ENCODE data around the gene CMKLR1.

CMKLR1 gene

DNA sequence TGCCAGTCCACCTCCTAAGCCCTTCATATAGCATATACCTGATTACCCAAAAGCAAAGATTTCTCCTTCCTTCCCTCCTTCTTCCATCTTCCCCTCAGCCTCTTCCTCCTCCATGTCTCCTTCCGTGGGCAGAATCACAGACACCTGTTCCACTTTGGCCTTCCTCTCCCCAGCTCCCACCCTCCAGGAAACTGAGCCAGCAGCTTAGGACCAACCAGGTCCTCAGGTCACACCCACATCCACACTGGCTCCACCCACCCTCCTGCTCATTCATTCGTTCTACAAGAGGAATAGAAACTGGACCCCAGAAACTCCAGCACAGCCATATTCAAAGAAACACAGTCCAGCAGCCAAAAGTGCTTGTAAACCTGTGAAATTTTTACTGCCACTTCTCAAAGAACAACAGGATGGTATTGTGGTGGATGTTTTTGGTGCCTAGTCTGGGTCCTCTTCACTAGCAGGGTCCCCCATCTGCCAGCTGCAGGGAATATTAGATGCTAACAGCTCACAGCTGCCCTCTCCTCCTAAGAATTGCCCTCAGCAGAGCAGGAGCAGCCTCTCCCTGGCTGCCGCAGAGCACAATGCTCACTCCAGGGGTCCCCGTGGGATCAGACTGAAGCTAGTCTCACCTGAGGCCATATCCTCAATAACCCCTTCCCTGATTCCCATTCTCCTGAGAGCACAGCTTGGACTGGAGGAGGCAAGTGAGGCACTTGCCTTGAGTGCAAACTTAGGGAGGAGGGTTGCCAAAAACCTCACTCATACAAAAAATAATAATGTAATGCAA, 18.4 kb downstream of the CMKLR1 start:
- TF ChIP-seq YY1 (IDR thresholded peaks at IDR 0.05; ENCODE audit: low read depth), result no peak
- TF ChIP-seq TEAD4 (IDR thresholded peaks at IDR 0.05), result no peak
- TF ChIP-seq, protein P1, sequence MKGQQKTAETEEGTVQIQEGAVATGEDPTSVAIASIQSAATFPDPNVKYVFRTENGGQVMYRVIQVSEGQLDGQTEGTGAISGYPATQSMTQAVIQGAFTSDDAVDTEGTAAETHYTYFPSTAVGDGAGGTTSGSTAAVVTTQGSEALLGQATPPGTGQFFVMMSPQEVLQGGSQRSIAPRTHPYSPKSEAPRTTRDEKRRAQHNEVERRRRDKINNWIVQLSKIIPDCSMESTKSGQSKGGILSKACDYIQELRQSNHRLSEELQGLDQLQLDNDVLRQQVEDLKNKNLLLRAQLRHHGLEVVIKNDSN (IDR thresholded peaks at IDR 0.05), result no peak
- no peak for TF ChIP-seq CEBPB (IDR thresholded peaks at IDR 0.05)
- TF ChIP-seq FOXM1 (IDR thresholded peaks at IDR 0.05; ENCODE audit: borderline replicate concordance, low read depth), result no peak
- TF ChIP-seq TAF1 (IDR thresholded peaks at IDR 0.05; ENCODE audit: low read depth), result no peak
- no peak for TF ChIP-seq ZBTB7A (IDR thresholded peaks at IDR 0.05; ENCODE audit: low read depth)

DNA sequence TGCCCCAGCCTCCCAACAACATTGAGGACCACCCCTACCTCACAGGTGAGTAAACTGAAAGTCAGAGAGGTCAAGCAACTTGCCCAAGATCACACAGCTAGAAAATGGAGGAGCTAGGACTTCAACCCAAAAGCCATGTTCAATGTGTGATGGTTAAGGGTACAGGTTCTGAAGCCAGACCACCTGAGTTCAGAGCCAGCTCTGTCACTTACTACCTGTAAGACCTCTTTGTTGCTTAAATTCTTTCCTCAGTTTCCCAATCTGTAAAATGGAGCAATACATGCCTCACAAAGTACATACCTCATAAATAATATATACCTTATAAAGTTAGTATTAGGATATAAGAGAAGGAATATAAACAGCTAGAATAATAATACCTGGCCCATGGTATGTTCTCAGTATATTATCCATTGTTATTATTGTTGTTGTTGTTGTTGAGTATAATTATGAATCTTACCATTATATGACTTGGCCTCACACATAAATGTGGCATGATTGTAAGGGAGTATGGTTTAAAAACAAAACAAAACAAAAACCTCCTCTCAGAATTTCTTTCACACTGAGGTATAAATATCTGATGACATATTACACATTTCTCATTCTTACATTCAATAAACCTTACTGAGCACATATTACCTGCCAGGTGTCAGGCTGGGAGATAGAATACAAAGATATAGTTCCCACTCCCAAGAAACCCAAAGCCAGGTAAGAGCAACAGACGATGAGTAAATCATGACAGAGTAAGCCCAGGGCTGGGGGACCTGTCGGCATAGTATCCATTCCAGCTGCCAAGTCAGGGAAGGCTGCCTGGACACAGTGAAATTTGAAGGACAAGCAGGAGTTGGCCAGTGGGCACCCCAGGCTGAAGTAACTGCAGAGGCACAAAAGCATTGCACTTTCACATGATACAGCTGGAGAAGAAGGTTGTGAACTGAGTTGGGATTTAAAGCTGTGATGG, 19.6 kb downstream of the CMKLR1 start:
- TF ChIP-seq CREB1 (IDR thresholded peaks at IDR 0.05; ENCODE audit: low read depth) (no peak), EGR1 (IDR thresholded peaks at IDR 0.05) (no peak), EP300 (IDR thresholded peaks at IDR 0.05; ENCODE audit: borderline replicate concordance) (no peak), RAD21 (IDR thresholded peaks at IDR 0.05; ENCODE audit: low read depth) (no peak), TAF1 (IDR thresholded peaks at IDR 0.05; ENCODE audit: low read depth) (no peak), CEBPB (IDR thresholded peaks at IDR 0.05) (no peak)

DNA sequence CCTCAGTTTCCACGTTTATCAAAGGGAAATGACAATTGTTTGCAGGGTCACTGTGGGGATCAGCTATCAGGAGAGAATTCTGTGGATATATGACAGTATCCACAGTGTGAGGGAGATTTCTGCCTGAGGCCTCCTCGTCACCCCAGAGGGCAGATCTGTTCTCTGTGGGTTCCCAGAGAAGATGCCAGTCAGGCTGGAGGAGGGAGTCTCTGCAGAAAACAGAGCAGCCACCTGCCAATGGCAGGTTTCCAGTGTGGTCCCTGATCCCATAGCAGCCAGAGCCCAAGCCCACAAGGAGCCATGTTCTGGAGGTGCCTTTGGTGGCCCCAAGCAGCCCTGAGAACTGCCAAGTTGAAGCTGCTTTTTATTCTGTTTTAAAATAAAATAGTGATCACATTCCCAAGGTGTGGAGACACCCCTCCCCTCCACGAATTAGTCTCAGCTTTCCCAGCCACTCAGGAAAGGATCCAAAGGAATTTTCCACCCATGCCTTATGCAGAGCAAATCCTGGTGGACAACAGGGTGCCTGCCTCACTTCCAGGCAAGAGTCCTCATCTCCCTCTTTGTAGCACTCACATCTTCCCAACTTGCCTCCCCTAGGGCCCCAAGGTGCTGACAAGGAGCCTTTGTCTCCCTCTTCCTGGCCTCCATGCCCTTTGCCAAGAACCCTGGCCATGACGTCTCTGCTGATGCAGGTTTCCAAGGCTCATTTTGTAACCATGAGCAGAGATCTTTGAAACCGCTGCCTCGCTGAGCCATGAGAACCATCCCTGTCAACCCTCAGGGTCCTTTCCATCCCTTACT, 20.4 kb downstream of the CMKLR1 start:
- TF ChIP-seq, protein P1 (IDR thresholded peaks at IDR 0.05), result no peak
- TF ChIP-seq FOXM1 (IDR thresholded peaks at IDR 0.05; ENCODE audit: borderline replicate concordance, low read depth), result no peak
- TF ChIP-seq ZBTB7A (IDR thresholded peaks at IDR 0.05; ENCODE audit: low read depth), result no peak
- no peak for TF ChIP-seq EGR1 (IDR thresholded peaks at IDR 0.05)
- TF ChIP-seq, protein P2, sequence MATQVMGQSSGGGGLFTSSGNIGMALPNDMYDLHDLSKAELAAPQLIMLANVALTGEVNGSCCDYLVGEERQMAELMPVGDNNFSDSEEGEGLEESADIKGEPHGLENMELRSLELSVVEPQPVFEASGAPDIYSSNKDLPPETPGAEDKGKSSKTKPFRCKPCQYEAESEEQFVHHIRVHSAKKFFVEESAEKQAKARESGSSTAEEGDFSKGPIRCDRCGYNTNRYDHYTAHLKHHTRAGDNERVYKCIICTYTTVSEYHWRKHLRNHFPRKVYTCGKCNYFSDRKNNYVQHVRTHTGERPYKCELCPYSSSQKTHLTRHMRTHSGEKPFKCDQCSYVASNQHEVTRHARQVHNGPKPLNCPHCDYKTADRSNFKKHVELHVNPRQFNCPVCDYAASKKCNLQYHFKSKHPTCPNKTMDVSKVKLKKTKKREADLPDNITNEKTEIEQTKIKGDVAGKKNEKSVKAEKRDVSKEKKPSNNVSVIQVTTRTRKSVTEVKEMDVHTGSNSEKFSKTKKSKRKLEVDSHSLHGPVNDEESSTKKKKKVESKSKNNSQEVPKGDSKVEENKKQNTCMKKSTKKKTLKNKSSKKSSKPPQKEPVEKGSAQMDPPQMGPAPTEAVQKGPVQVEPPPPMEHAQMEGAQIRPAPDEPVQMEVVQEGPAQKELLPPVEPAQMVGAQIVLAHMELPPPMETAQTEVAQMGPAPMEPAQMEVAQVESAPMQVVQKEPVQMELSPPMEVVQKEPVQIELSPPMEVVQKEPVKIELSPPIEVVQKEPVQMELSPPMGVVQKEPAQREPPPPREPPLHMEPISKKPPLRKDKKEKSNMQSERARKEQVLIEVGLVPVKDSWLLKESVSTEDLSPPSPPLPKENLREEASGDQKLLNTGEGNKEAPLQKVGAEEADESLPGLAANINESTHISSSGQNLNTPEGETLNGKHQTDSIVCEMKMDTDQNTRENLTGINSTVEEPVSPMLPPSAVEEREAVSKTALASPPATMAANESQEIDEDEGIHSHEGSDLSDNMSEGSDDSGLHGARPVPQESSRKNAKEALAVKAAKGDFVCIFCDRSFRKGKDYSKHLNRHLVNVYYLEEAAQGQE (IDR thresholded peaks at IDR 0.05; ENCODE audit: low read depth), result no peak
- TF ChIP-seq CREB1 (IDR thresholded peaks at IDR 0.05; ENCODE audit: low read depth), result no peak
- no peak for TF ChIP-seq TCF12 (IDR thresholded peaks at IDR 0.05; ENCODE audit: low read depth)
- no peak for TF ChIP-seq YY1 (IDR thresholded peaks at IDR 0.05; ENCODE audit: low read depth)
- TF ChIP-seq EP300 (IDR thresholded peaks at IDR 0.05; ENCODE audit: borderline replicate concordance), result no peak
- TF ChIP-seq CEBPB (IDR thresholded peaks at IDR 0.05), result no peak
- no peak for TF ChIP-seq NFIC (IDR thresholded peaks at IDR 0.05)
- TF ChIP-seq RAD21 (IDR thresholded peaks at IDR 0.05; ENCODE audit: low read depth), result no peak
- TF ChIP-seq, protein P3, sequence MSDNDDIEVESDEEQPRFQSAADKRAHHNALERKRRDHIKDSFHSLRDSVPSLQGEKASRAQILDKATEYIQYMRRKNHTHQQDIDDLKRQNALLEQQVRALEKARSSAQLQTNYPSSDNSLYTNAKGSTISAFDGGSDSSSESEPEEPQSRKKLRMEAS (IDR thresholded peaks at IDR 0.05), result no peak
- TF ChIP-seq TEAD4 (IDR thresholded peaks at IDR 0.05), result no peak
- TF ChIP-seq TAF1 (IDR thresholded peaks at IDR 0.05; ENCODE audit: low read depth), result no peak

DNA sequence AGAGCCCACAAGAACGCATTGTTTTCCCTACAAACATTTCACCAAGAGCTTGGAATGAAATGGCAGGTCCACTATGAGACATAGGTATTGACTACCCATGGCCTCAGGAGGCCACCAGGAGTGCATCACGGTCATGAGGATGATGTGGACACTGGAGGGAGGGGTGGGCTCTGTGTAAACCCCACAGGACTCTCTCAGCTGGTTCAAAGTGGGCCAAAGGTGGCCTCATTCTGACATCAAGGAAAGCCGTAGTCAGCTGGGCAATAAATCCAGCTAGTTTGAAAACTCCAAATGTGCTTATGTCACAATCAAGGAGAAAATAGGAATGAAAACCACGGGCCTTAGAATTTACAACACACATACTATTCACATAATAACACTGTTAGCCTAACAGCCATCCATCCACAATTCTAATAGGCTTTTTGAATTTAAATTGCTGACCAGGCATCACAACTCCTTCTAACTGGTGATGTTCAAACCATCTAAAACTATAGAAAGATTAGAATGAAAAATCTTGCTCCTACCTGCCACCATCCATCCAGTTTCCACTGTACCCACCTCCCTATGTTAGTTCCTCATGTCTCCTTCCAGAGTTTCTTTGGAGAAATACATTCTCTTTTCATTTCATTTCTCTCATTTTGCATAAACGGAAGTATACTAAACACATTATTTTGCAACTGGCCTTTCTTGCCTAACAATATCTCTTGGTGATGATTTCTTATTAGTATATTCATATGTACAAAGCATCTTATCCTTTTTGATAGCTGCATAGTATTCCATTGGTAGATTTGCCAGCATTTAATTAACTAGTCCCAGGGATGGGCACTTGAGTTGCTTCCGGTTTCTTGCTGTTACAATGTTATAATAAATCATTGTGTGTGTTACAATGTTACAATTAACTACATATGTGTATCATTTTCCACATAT, 21.5 kb downstream of the CMKLR1 start:
- TF ChIP-seq NFIC (IDR thresholded peaks at IDR 0.05) (no peak), TAF1 (IDR thresholded peaks at IDR 0.05; ENCODE audit: low read depth) (no peak), FOXM1 (IDR thresholded peaks at IDR 0.05; ENCODE audit: borderline replicate concordance, low read depth) (no peak), RAD21 (IDR thresholded peaks at IDR 0.05; ENCODE audit: low read depth) (no peak), YY1 (IDR thresholded peaks at IDR 0.05; ENCODE audit: low read depth) (no peak), TCF12 (IDR thresholded peaks at IDR 0.05; ENCODE audit: low read depth) (no peak), ZBTB7A (IDR thresholded peaks at IDR 0.05; ENCODE audit: low read depth) (no peak)
- TF ChIP-seq, protein P2 (IDR thresholded peaks at IDR 0.05; ENCODE audit: low read depth), result no peak
